AG09319 (cell line): Measurements from ENCODE around the gene RASEF.

Experiments used
- DNase-seq: peaks from one replicate; pipeline ENCODE4 v3.0.0-alpha.2; 2010; ENCODE audit warnings: low read depth; ENCODE audit errors: extremely low read depth
- TF ChIP-seq, protein P1 (sequence below): IDR thresholded peaks from 2 replicates; pipeline ENCODE4 v1.5.1; 2011; ENCODE audit warnings: low read depth, mild to moderate bottlenecking, inconsistent platforms, low read length, moderate library complexity

The RASEF gene

DNA sequence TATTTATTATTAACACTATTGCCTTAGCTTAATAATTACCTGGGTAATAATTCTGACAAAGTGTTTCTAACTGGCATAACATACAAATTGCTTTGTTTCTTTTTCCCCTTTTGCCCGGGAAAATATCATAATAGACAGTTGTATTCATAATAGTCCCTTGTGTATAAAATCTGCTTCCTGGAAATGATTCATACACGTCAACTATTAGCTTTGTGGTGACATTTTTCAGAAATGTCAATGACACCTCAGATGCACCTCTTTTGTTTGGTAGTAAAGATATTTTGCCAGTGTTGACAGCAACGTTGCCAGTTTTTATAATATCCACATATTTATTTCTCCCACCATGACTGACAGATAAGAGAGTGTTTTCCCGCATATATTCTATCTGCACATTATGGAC is 73.0 kb downstream of the RASEF start:
- TF ChIP-seq, protein P1, sequence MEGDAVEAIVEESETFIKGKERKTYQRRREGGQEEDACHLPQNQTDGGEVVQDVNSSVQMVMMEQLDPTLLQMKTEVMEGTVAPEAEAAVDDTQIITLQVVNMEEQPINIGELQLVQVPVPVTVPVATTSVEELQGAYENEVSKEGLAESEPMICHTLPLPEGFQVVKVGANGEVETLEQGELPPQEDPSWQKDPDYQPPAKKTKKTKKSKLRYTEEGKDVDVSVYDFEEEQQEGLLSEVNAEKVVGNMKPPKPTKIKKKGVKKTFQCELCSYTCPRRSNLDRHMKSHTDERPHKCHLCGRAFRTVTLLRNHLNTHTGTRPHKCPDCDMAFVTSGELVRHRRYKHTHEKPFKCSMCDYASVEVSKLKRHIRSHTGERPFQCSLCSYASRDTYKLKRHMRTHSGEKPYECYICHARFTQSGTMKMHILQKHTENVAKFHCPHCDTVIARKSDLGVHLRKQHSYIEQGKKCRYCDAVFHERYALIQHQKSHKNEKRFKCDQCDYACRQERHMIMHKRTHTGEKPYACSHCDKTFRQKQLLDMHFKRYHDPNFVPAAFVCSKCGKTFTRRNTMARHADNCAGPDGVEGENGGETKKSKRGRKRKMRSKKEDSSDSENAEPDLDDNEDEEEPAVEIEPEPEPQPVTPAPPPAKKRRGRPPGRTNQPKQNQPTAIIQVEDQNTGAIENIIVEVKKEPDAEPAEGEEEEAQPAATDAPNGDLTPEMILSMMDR: no peak
- DNase-seq: no peak

DNA sequence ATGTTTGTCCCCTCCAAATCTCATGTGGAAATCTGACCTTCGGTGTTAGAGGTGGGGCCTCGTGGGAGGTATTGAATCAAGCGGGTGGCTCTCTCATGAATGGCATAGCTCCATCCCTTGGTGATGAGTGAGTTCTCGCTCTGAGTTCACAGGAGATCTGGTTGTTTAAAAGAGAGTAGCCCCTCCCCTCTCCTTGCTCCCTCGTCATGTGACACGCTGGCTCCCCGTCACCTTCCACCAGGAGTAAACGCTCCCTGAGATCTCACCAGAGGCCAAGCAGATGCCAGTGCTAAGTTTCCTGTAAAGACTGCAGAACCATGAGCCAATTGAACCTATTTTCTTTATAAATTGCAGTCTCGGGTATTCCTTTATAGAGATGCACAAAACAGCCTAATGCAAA is 74.5 kb downstream of the RASEF start:
- TF ChIP-seq, protein P1: no peak
- no peak for DNase-seq

DNA sequence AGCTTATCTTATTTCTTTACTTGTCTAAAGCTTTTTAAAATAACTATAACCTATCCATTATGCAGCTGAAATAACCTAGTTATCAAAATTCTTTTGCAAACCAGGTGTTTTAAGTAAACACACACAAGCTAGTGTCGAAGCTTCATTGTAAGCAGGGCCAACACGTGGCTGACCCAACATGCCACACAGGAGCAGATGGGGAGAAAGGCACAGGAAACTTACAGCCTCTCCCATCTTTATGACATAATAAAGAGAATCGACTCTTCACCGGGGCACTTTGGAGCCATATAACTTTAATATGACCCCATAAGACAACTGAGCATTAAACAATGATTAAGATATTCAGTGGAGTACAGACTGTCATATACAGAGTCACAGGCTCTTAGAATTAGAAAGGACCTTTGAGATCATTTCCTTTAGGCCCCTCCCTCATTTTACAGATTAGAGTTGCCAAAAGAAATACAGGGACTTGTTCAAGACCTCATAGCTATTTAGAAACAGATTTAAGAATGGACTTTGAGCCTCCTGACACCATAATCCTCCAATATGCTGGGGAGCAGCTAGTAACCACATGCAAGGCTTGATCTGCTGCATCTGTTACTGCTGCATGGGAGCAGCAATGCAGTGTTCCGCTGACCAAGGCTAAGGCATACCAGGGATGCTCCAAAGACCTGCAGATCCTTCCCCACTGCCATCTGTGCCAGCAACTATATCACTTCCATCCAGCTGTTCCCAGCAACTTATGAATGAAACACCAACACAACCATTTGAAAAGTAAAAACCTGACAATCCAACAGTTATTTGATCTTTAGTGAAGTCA is 75.4 kb downstream of the RASEF start:
- TF ChIP-seq, protein P1: no peak
- no peak for DNase-seq

DNA sequence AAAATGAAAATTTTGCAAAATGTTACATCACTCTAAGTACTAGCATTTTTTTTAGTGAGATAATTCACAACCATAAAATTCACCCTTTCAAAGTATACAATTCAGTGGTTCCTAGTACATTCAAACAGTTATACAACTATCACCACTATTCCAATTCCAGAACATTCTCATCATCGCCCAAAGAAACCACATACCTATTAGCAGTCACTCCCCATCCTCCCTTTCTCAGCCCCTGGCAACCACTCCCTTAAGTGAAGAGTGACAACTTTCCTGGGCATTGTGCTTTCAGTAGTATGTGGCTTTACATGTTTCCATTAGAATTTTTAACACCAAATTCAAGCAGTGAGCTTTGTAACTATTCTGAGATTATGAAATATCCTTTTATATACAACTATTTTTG is 81.4 kb downstream of the RASEF start:
- DNase-seq: no peak
- TF ChIP-seq, protein P1: no peak

DNA sequence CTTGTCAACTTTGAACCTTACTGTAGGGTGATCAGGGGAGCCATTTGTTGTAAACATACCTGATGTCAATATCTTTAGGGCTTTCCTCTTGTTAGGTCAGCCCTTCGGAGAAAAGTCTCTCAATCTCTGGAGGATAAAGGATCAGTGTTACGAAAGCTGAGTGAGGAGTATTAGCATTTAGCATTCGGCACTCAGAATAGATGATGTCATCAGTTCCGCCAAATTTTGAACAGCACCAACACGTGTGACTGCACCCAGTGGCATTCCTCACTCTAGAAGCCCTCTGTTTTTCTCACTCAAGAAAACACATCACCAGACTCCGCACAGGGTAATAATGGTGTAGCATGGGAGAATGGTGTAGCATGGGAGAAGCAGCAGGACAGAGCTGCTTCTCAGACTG is 87.8 kb downstream of the RASEF start:
- TF ChIP-seq, protein P1: no peak
- no peak for DNase-seq

DNA sequence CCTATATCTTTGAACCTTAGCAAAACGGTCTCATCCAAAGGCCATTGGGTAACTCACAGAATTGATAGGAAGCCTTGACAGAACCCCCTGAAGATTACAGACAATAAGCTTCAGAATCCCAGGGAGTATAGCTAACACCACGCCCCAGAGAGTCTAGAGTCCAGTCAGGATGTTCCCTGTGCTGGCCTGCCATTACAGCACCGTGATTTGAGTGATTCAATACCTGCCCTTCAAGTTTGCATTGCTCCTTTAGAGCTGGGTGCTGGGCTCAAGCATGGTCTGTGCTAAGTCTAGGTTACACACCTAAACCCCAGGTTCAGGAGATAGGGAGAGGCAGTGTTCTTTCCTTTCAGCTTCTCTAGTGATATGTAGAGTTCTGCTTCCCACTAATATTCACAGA is 90.5 kb downstream of the RASEF start:
- TF ChIP-seq, protein P1: no peak
- no peak for DNase-seq

DNA sequence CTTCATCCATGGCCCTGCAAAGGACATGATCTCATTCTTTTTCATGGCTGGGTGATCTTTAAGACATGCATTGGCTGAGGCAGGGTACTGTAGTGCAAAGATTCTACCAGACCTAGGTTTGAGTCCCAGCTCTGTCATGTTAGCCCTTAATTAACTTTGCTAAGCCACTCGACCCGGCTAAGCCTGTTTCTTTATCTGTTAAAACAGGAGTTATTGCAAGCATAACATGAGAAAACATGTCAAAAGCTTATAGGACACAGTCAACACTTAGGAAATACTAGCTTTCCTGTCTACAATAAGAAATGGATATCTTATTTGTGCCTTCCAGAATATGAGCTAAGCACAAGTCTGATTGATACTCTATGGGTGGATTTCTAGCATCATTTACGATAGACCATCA is 92.6 kb downstream of the RASEF start:
- no peak for DNase-seq
- TF ChIP-seq, protein P1: no peak
